ENCODE results near the gene SLC35F5. TPM values are rescaled to one million over a fixed set of nuclear protein-coding genes. Genes with fewer than 3 reads are reported as not detected.

SLC35F5 gene
- total and polyA plus RNA-seq, 12 donors = 22.5 to 466 (median 201) TPM

- Histone ChIP-seq H3K36me3 (replicated peaks in 1 of 2) (no peaks in the 10 kb centered on the region), H3K4me3 (no peak overlapping the region), H3K4me1 (replicated peaks in 1 of 2) (peaks cover 6 to 7% of the 10 kb centered on the region in 2 donors), H3K27ac (no peak overlapping the region), H3K27me3 (no peaks in the 10 kb centered on the region), H3K9me3 (replicated peaks in 1 of 3) (no peaks in the 10 kb centered on the region)
- intact Hi-C loops (cut with DNase I) = no loop called here
- TF ChIP-seq, protein P1, sequence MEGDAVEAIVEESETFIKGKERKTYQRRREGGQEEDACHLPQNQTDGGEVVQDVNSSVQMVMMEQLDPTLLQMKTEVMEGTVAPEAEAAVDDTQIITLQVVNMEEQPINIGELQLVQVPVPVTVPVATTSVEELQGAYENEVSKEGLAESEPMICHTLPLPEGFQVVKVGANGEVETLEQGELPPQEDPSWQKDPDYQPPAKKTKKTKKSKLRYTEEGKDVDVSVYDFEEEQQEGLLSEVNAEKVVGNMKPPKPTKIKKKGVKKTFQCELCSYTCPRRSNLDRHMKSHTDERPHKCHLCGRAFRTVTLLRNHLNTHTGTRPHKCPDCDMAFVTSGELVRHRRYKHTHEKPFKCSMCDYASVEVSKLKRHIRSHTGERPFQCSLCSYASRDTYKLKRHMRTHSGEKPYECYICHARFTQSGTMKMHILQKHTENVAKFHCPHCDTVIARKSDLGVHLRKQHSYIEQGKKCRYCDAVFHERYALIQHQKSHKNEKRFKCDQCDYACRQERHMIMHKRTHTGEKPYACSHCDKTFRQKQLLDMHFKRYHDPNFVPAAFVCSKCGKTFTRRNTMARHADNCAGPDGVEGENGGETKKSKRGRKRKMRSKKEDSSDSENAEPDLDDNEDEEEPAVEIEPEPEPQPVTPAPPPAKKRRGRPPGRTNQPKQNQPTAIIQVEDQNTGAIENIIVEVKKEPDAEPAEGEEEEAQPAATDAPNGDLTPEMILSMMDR (IDR thresholded peaks at IDR 0.05) = no peak
- TF ChIP-seq POLR2A (IDR thresholded peaks at IDR 0.05) = no peak
- DNase-seq = no peak
- WGBS, 4 donors = 78 to 83% (median 80%) methylated on average over 6 of the region's 6 CpGs
Measured at GRCh38 chr2:113796592-113797175, 40.2 kb upstream of the SLC35F5 start.

DNA sequence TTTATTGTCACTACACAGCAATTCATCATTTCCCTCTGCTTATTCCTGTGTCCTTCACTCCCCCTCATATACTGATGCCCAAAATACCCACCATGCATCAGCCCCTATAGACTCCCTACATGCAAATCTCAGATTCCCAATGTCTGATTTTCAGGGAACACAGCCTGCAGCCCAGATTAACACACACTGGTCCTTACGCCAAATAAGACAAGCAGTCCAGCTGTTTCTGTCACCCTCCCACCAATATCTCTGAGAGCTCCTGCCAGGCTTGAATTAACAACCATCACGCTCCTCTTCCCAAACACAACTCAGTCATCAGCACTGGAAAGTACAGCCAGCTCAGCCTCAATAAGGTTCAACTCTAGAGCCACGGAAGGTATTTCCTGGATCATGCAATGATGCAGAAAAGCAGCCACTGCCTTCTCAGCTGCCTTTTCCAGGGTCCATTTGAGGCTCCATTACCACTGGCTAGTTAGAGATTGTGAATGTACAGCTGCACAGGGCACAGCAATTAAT is 39.0 kb upstream of the SLC35F5 start:
- Histone ChIP-seq H3K9me3 (replicated peaks in 1 of 3) (no peaks in the 10 kb centered on the region), H3K27me3 (no peaks in the 10 kb centered on the region), H3K36me3 (replicated peaks in 1 of 2) (no peaks in the 10 kb centered on the region), H3K4me3 (no peak overlapping the region), H3K4me1 (replicated peaks in 1 of 2) (peaks cover 6 to 7% of the 10 kb centered on the region in 2 donors), H3K27ac (no peak overlapping the region)
- intact Hi-C loops (cut with DNase I) = no loop called here
- no peak for DNase-seq
- 68 to 80% (median 77%) methylated on average over 3 of the region's 3 CpGs for WGBS, 4 donors
- TF ChIP-seq, protein P1 (IDR thresholded peaks at IDR 0.05) = no peak
- no peak for TF ChIP-seq POLR2A (IDR thresholded peaks at IDR 0.05)

DNA sequence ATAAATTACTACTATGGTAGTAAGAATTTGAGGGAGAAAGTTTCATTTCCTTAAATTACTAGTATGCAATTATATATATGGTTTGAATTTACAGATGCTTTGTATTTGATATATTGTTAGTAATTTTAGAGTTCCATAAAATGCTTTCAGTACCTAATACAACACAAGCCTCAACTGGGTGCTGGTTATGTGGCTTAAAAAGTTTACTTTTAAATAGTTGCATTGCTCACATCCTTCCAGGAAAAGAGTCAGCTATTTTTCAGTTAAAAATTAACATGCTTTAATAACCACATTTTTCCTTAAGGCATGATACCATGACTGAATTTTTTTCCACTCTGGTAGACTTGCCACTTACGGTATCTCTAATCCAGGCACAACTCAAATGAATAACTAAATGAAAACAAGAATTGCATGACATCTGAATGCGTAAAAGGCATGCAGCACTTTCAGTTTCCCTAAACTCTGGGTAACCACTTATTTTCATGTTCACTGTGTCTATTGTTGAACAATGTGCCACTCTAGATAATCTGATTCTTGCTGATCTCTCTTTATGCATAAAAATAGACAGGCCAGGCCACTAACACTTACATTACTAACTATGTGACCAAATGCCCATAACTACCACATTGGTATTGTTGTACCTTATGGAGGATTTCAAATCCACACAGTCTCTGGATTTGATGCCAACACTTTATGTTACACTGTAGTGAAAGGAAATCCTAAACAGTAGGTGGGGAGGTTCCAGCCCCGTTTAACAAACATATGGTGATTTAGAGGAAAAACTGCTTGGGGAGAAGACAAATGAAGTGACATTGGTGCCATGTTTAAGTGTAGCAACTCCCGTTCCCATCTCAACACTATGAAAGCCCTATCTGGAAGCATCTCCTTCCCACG is 35.5 kb upstream of the SLC35F5 start:
- no peaks in the 10 kb centered on the region for H3K36me3 ChIP-seq (replicated peaks in 1 of 2)
- DNase-seq = no peak
- no peaks in the 10 kb centered on the region for H3K9me3 ChIP-seq (replicated peaks in 1 of 3)
- TF ChIP-seq, protein P1 (IDR thresholded peaks at IDR 0.05) = no peak
- no peak for TF ChIP-seq POLR2A (IDR thresholded peaks at IDR 0.05)
- H3K4me1 ChIP-seq (replicated peaks in 1 of 2) = peaks cover 0 to 7% of the 10 kb centered on the region in 2 donors
- H3K27me3 ChIP-seq = no peaks in the 10 kb centered on the region
- intact Hi-C loops (cut with DNase I) = no loop called here
- 70 to 78% (median 72%) methylated on average over 5 of the region's 5 CpGs for WGBS, 4 donors
- H3K4me3 ChIP-seq = no peak overlapping the region
- no peak overlapping the region for H3K27ac ChIP-seq
